ENCODE data around the gene DLG4.

DNA sequence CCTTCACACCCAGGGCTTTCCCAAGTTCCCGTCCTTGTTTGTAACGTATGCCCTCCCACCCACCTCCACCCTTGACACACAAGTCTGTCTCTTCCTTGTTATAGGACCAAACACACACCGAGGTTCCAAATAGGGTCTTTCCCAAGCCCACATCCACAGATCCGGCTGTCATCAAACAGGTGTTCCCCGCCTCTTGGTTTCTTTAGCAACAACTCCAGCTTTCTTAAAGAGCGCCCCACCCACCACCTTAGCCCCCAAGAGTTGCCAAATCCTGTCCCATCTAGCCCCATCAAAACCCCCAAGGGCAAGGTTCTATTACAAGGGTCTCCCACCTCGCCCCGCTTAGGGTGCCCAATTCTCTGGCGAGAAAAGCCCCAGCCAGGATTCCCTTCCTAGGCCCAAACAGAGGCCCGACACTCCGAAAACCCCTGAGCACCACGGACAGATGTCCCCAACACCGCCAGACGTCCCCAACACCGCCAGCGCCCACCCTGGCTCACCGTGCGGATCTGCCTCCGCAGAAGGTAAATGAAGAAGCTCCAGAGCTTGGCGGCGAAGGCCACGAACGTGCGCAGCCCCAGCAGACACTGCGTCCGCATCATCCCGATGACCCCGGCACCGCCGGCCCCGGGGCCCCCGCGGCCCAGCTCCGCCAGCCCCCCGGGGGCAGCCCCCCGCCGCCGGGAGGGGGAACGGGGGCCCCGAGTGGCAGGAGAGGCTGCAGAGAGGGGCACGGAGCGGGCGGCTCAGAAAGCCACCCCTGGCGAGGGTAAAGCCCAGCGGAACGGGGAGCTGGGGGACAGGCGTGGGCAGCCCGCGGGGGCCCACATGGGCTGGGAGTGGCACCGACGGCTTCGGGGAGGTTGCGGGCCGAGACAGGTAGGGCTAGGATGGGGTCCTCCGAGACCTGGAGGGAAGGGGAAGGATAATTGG is 31.3 kb upstream of the DLG4 start:
- TF ChIP-seq, protein P1, sequence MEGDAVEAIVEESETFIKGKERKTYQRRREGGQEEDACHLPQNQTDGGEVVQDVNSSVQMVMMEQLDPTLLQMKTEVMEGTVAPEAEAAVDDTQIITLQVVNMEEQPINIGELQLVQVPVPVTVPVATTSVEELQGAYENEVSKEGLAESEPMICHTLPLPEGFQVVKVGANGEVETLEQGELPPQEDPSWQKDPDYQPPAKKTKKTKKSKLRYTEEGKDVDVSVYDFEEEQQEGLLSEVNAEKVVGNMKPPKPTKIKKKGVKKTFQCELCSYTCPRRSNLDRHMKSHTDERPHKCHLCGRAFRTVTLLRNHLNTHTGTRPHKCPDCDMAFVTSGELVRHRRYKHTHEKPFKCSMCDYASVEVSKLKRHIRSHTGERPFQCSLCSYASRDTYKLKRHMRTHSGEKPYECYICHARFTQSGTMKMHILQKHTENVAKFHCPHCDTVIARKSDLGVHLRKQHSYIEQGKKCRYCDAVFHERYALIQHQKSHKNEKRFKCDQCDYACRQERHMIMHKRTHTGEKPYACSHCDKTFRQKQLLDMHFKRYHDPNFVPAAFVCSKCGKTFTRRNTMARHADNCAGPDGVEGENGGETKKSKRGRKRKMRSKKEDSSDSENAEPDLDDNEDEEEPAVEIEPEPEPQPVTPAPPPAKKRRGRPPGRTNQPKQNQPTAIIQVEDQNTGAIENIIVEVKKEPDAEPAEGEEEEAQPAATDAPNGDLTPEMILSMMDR (IDR thresholded peaks at IDR 0.05), result no peak
- TF ChIP-seq POLR2A (IDR thresholded peaks at IDR 0.05), result no peak
- TF ChIP-seq EP300 (IDR thresholded peaks at IDR 0.05), result no peak

Measured in ovary (tissue), 3 donors.